GM21825 (cell line): ENCODE measurements around the gene INHA.

Source experiments
- ATAC-seq: cut with Tn5 transposase; IDR thresholded peaks from one replicate; pipeline ENCODE4 v1.9.1; 2021; ENCODE audit warnings: mild to moderate bottlenecking, moderate library complexity; ENCODE audit not compliant: unreplicated experiment

The INHA gene

GRCh38 chr2:219572237-219573001 is at the start of gene INHA:
Gene INHA, plus strand, starts transcription at chr2:219572310. Its CDS starts 65 bp downstream, at chr2:219572375.
- no peak for ATAC-seq

GRCh38 chr2:219523031-219523671 is 49.0 kb upstream of the INHA start:
- no peak for ATAC-seq

GRCh38 chr2:219524817-219525216 is 47.3 kb upstream of the INHA start:
- ATAC-seq, result no peak

GRCh38 chr2:219525533-219526232 is 46.4 kb upstream of the INHA start:
- ATAC-seq, result no peak

GRCh38 chr2:219526320-219527075 is 45.6 kb upstream of the INHA start:
- ATAC-seq, result no peak

GRCh38 chr2:219527076-219527394 is 45.1 kb upstream of the INHA start:
- ATAC-seq, result no peak

- no peak for ATAC-seq
Observed at GRCh38 chr2:219527472-219527871, 44.6 kb upstream of the INHA start.

- peak; percentile 90 for ATAC-seq
Observed at GRCh38 chr2:219530048-219530963, 41.8 kb upstream of the INHA start.

GRCh38 chr2:219531639-219532377 is 40.3 kb upstream of the INHA start:
- ATAC-seq, result no peak

GRCh38 chr2:219532378-219532649 is 39.8 kb upstream of the INHA start:
- no peak for ATAC-seq

- no peak for ATAC-seq
Observed at GRCh38 chr2:219533930-219534661, 38.0 kb upstream of the INHA start.

- no peak for ATAC-seq
Observed at GRCh38 chr2:219536425-219536824, 35.7 kb upstream of the INHA start.

GRCh38 chr2:219536967-219537366 is 35.1 kb upstream of the INHA start:
- ATAC-seq, result no peak

- no peak for ATAC-seq
Observed at GRCh38 chr2:219537657-219538488, 34.2 kb upstream of the INHA start.

GRCh38 chr2:219538504-219538951 is 33.6 kb upstream of the INHA start:
- no peak for ATAC-seq

GRCh38 chr2:219538956-219539788 is 32.9 kb upstream of the INHA start:
- no peak for ATAC-seq

- ATAC-seq, result no peak
Observed at GRCh38 chr2:219539926-219540678, 32.0 kb upstream of the INHA start.
